Measurements from ENCODE around the gene HLA-DPA1.

GRCh38 chr6:33105916-33106871, 32.7 kb upstream of the HLA-DPA1 start:
- TF ChIP-seq CTCF (IDR thresholded peaks at IDR 0.05) (no peak), POLR2A (IDR thresholded peaks at IDR 0.05) (no peak)
